ENCODE measurements around the gene CANX. TPM values are rescaled to one million over a fixed set of nuclear protein-coding genes. Genes with fewer than 3 reads are reported as not detected.
A peak's percentile ranks its signal among the peaks of the same experiment; 100 is the strongest.

CANX gene
- polyA plus RNA-seq, 4 donors: 89.2 to 585 (median 189) TPM

GRCh38 chr5:179749857-179750508, 51.2 kb downstream of the CANX start:
- peaks cover 0 to 12% (median 0%) of the 10 kb centered on the region in 3 donors for H3K36me3 ChIP-seq (ENCODE audit: control insufficient read depth in 3 of 3, insufficient read depth in 2 of 3, low read depth in 1 of 3, low read length in 3 of 3)
- DNase-seq (no peak), FAIRE-seq (no peak)
- no peak overlapping the region for H3K4me3 ChIP-seq (ENCODE audit: low read depth in 1 of 3, low read length in 3 of 3)
- H3K4me1 ChIP-seq (ENCODE audit: control insufficient read depth in 3 of 3, insufficient read depth in 2 of 3, low read depth in 1 of 3, low read length in 2 of 3): peaks cover 4 to 7% (median 5%) of the 10 kb centered on the region in 3 donors
- no peaks in the 10 kb centered on the region for H3K9me3 ChIP-seq (ENCODE audit: control insufficient read depth in 2 of 2, insufficient read depth in 1 of 2, low read depth in 1 of 2, low read length in 1 of 2)
- H3K27me3 ChIP-seq (ENCODE audit: control insufficient read depth in 3 of 3, insufficient read depth in 3 of 3, low read length in 3 of 3): no peaks in the 10 kb centered on the region
- no peak overlapping the region for H3K27ac ChIP-seq (ENCODE audit: low read depth in 1 of 3, low read length in 2 of 3)
- WGBS, 3 donors: 91 to 97% (median 91%) methylated on average over 8 of the region's 8 CpGs

GRCh38 chr5:179753971-179754370, 55.2 kb downstream of the CANX start:
- Histone ChIP-seq H3K27me3 (ENCODE audit: control insufficient read depth in 3 of 3, insufficient read depth in 3 of 3, low read length in 3 of 3) (no peaks in the 10 kb centered on the region), H3K9me3 (ENCODE audit: control insufficient read depth in 2 of 2, insufficient read depth in 1 of 2, low read depth in 1 of 2, low read length in 1 of 2) (no peaks in the 10 kb centered on the region), H3K27ac (ENCODE audit: low read depth in 1 of 3, low read length in 2 of 3) (no peak overlapping the region), H3K4me1 (ENCODE audit: control insufficient read depth in 3 of 3, insufficient read depth in 2 of 3, low read depth in 1 of 3, low read length in 2 of 3) (peaks cover 9 to 13% (median 10%) of the 10 kb centered on the region in 3 donors), H3K36me3 (ENCODE audit: control insufficient read depth in 3 of 3, insufficient read depth in 2 of 3, low read depth in 1 of 3, low read length in 3 of 3) (peaks cover 0 to 15% (median 0%) of the 10 kb centered on the region in 3 donors), H3K4me3 (ENCODE audit: low read depth in 1 of 3, low read length in 3 of 3) (no peak overlapping the region)
- FAIRE-seq: no peak
- no peak for DNase-seq
- 92 to 95% (median 94%) methylated on average over 5 of the region's 5 CpGs for WGBS, 3 donors

GRCh38 chr5:179755022-179755421, 56.3 kb downstream of the CANX start:
- Histone ChIP-seq H3K27ac (ENCODE audit: low read depth in 1 of 3, low read length in 2 of 3) (no peak overlapping the region), H3K9me3 (ENCODE audit: control insufficient read depth in 2 of 2, insufficient read depth in 1 of 2, low read depth in 1 of 2, low read length in 1 of 2) (no peaks in the 10 kb centered on the region), H3K27me3 (ENCODE audit: control insufficient read depth in 3 of 3, insufficient read depth in 3 of 3, low read length in 3 of 3) (no peaks in the 10 kb centered on the region), H3K4me1 (ENCODE audit: control insufficient read depth in 3 of 3, insufficient read depth in 2 of 3, low read depth in 1 of 3, low read length in 2 of 3) (peaks cover 10 to 13% (median 11%) of the 10 kb centered on the region in 3 donors), H3K36me3 (ENCODE audit: control insufficient read depth in 3 of 3, insufficient read depth in 2 of 3, low read depth in 1 of 3, low read length in 3 of 3) (peaks cover 0 to 14% (median 0%) of the 10 kb centered on the region in 3 donors), H3K4me3 (ENCODE audit: low read depth in 1 of 3, low read length in 3 of 3) (no peak overlapping the region)
- no peak for FAIRE-seq
- DNase-seq: peak; percentile 55 to 56
- WGBS, 3 donors: 10 to 25% (median 19%) methylated on average over 2 of the region's 2 CpGs

- peaks cover 15 to 22% (median 18%) of the 10 kb centered on the region in 3 donors for H3K4me1 ChIP-seq (ENCODE audit: control insufficient read depth in 3 of 3, insufficient read depth in 2 of 3, low read depth in 1 of 3, low read length in 2 of 3)
- H3K27ac ChIP-seq (ENCODE audit: low read depth in 1 of 3, low read length in 2 of 3): no peak overlapping the region
- DNase-seq (no peak), FAIRE-seq (no peak)
- no peaks in the 10 kb centered on the region for H3K27me3 ChIP-seq (ENCODE audit: control insufficient read depth in 3 of 3, insufficient read depth in 3 of 3, low read length in 3 of 3)
- H3K36me3 ChIP-seq (ENCODE audit: control insufficient read depth in 3 of 3, insufficient read depth in 2 of 3, low read depth in 1 of 3, low read length in 3 of 3): peaks cover 0 to 6% (median 0%) of the 10 kb centered on the region in 3 donors
- no peaks in the 10 kb centered on the region for H3K9me3 ChIP-seq (ENCODE audit: control insufficient read depth in 2 of 2, insufficient read depth in 1 of 2, low read depth in 1 of 2, low read length in 1 of 2)
- WGBS, 3 donors: 88 to 92% (median 88%) methylated on average over 8 of the region's 8 CpGs
- no peak overlapping the region for H3K4me3 ChIP-seq (ENCODE audit: low read depth in 1 of 3, low read length in 3 of 3)
Measured at GRCh38 chr5:179758955-179759354, 60.2 kb downstream of the CANX start.

- no peak for DNase-seq
- Histone ChIP-seq H3K36me3 (ENCODE audit: control insufficient read depth in 3 of 3, insufficient read depth in 2 of 3, low read depth in 1 of 3, low read length in 3 of 3) (peaks cover 0 to 10% (median 0%) of the 10 kb centered on the region in 3 donors), H3K27me3 (ENCODE audit: control insufficient read depth in 3 of 3, insufficient read depth in 3 of 3, low read length in 3 of 3) (no peaks in the 10 kb centered on the region), H3K9me3 (ENCODE audit: control insufficient read depth in 2 of 2, insufficient read depth in 1 of 2, low read depth in 1 of 2, low read length in 1 of 2) (no peaks in the 10 kb centered on the region), H3K27ac (ENCODE audit: low read depth in 1 of 3, low read length in 2 of 3) (no peak overlapping the region), H3K4me3 (ENCODE audit: low read depth in 1 of 3, low read length in 3 of 3) (no peak overlapping the region), H3K4me1 (ENCODE audit: control insufficient read depth in 3 of 3, insufficient read depth in 2 of 3, low read depth in 1 of 3, low read length in 2 of 3) (peaks cover 10 to 19% (median 12%) of the 10 kb centered on the region in 3 donors)
- 83 to 95% (median 88%) methylated on average over 9 of the region's 9 CpGs for WGBS, 3 donors
- no peak for FAIRE-seq
Measured at GRCh38 chr5:179759581-179760551, 61.1 kb downstream of the CANX start.

GRCh38 chr5:179762079-179762780, 63.5 kb downstream of the CANX start:
- no peaks in the 10 kb centered on the region for H3K27me3 ChIP-seq (ENCODE audit: control insufficient read depth in 3 of 3, insufficient read depth in 3 of 3, low read length in 3 of 3)
- DNase-seq (peak; percentile 45 to 79), FAIRE-seq (no peak)
- H3K36me3 ChIP-seq (ENCODE audit: control insufficient read depth in 3 of 3, insufficient read depth in 2 of 3, low read depth in 1 of 3, low read length in 3 of 3): peaks cover 0 to 28% (median 5%) of the 10 kb centered on the region in 3 donors
- WGBS, 3 donors: 21 to 41% (median 30%) methylated on average over 10 of the region's 10 CpGs
- no peak overlapping the region for H3K4me3 ChIP-seq (ENCODE audit: low read depth in 1 of 3, low read length in 3 of 3)
- peaks cover 8 to 14% (median 14%) of the 10 kb centered on the region in 3 donors for H3K4me1 ChIP-seq (ENCODE audit: control insufficient read depth in 3 of 3, insufficient read depth in 2 of 3, low read depth in 1 of 3, low read length in 2 of 3)
- H3K27ac ChIP-seq (ENCODE audit: low read depth in 1 of 3, low read length in 2 of 3): peak overlapping the region in 2 of 3 donors; percentile 27 to 48
- H3K9me3 ChIP-seq (ENCODE audit: control insufficient read depth in 2 of 2, insufficient read depth in 1 of 2, low read depth in 1 of 2, low read length in 1 of 2): no peaks in the 10 kb centered on the region

GRCh38 chr5:179762781-179763176, 64.0 kb downstream of the CANX start:
- Histone ChIP-seq H3K4me3 (ENCODE audit: low read depth in 1 of 3, low read length in 3 of 3) (no peak overlapping the region), H3K9me3 (ENCODE audit: control insufficient read depth in 2 of 2, insufficient read depth in 1 of 2, low read depth in 1 of 2, low read length in 1 of 2) (no peaks in the 10 kb centered on the region), H3K27me3 (ENCODE audit: control insufficient read depth in 3 of 3, insufficient read depth in 3 of 3, low read length in 3 of 3) (no peaks in the 10 kb centered on the region), H3K36me3 (ENCODE audit: control insufficient read depth in 3 of 3, insufficient read depth in 2 of 3, low read depth in 1 of 3, low read length in 3 of 3) (peaks cover 0 to 31% (median 5%) of the 10 kb centered on the region in 3 donors), H3K4me1 (ENCODE audit: control insufficient read depth in 3 of 3, insufficient read depth in 2 of 3, low read depth in 1 of 3, low read length in 2 of 3) (peaks cover 8 to 14% (median 14%) of the 10 kb centered on the region in 3 donors), H3K27ac (ENCODE audit: low read depth in 1 of 3, low read length in 2 of 3) (peak overlapping the region in 2 of 3 donors; percentile 27 to 48)
- no peak for DNase-seq
- 5 to 30% (median 12%) methylated on average over 3 of the region's 3 CpGs for WGBS, 3 donors
- FAIRE-seq: no peak
